OCI-LY7 (cell line): ENCODE data around the gene TAMALIN. TPM values are rescaled to one million over a fixed set of nuclear protein-coding genes. Genes with fewer than 3 reads are reported as not detected.

ENCODE experiments used
- BruUV-seq: library from RNA; stranded (reverse); fragments of 400-500 nt; replicated peaks from 2 replicates; lab custom pipeline; 2021; lab: Mats Ljungman, UMichigan
- CTCF ChIA-PET: fragments of 300-600 bp; sonication (Branson Sonifier 250); formaldehyde crosslinking; loops from one replicate; lab custom pipeline; 2022; ENCODE audit warnings: antibody characterized with exemption; ENCODE audit not compliant: unreplicated experiment; lab: Charles Lee
- POLR2A ChIA-PET: fragments of 300-600 bp; sonication (Branson Sonifier 250); formaldehyde crosslinking; loops from one replicate; lab custom pipeline; 2022; ENCODE audit warnings: antibody characterized with exemption; lab: Charles Lee
- DNase-seq: peaks from one replicate; pipeline ENCODE4 v3.0.0-alpha.2; 2015; ENCODE audit warnings: low spot score
- H2AFZ ChIP-seq: fragments of 200-600 bp; sonication (generic), shearing (Covaris generic); 2 replicates; pipeline ENCODE4 v1.6.1; 2014; ENCODE audit warnings: mild to moderate bottlenecking, antibody characterized with exemption, low read length, moderate library complexity
- H3K27ac ChIP-seq: fragments of 200-600 bp; sonication (generic); 2 replicates; pipeline ENCODE4 v1.5.1; 2014; ENCODE audit warnings: mixed run types, low read depth, mild to moderate bottlenecking, moderate library complexity, low read length, inconsistent platforms; ENCODE audit not compliant: poor library complexity, severe bottlenecking
- H3K36me3 ChIP-seq: fragments of 200-600 bp; sonication (generic); 2 replicates; pipeline ENCODE4 v1.6.1; 2014; ENCODE audit warnings: mild to moderate bottlenecking, antibody characterized with exemption, low read length, moderate library complexity, mixed read lengths; ENCODE audit not compliant: insufficient read depth
- H3K4me1 ChIP-seq: fragments of 200-600 bp; sonication (generic); 2 replicates; pipeline ENCODE4 v1.5.1; 2014; ENCODE audit warnings: mild to moderate bottlenecking, low read length; ENCODE audit not compliant: insufficient read depth, poor library complexity, severe bottlenecking
- H3K4me2 ChIP-seq: fragments of 200-600 bp; sonication (generic); 2 replicates; pipeline ENCODE4 v1.6.1; 2014; ENCODE audit warnings: mild to moderate bottlenecking, low read length
- H3K4me3 ChIP-seq: fragments of 200-600 bp; sonication (generic); 2 replicates; pipeline ENCODE4 v1.5.1; 2014; ENCODE audit warnings: mild to moderate bottlenecking, low read depth, low read length; ENCODE audit not compliant: poor library complexity, severe bottlenecking
- H3K79me2 ChIP-seq: fragments of 200-600 bp; sonication (generic); 2 replicates; pipeline ENCODE4 v1.6.1; 2016; ENCODE audit warnings: low read depth, mild to moderate bottlenecking, low read length, moderate library complexity, mixed read lengths; ENCODE audit not compliant: insufficient read depth
- H3K9me2 ChIP-seq: fragments of 200-600 bp; sonication (generic); 2 replicates; pipeline ENCODE4 v1.6.1; 2016; ENCODE audit warnings: mild to moderate bottlenecking, low read length, mixed read lengths; ENCODE audit not compliant: insufficient read depth
- H3K9me3 ChIP-seq: fragments of 200-600 bp; sonication (generic); 2 replicates; pipeline ENCODE4 v1.6.1; 2014; ENCODE audit warnings: mild to moderate bottlenecking, mixed run types, low read length, mixed read lengths
- H4K20me1 ChIP-seq: fragments of 200-600 bp; sonication (generic); 2 replicates; pipeline ENCODE4 v1.6.1; 2014; ENCODE audit warnings: mild to moderate bottlenecking, antibody characterized with exemption, low read length, moderate library complexity, mixed read lengths; ENCODE audit not compliant: insufficient read depth
- EZH2phosphoT487 ChIP-seq: fragments of 200-600 bp; sonication (generic); IDR thresholded peaks from 2 replicates; pipeline ENCODE4 v1.6.1; 2018; ENCODE audit warnings: low read depth, borderline replicate concordance, mild to moderate bottlenecking, mixed run types, antibody characterized with exemption, low read length, moderate library complexity, mixed read lengths
- intact Hi-C: fragments of 100-400 bp; cut with micrococcal nuclease; formaldehyde crosslinking; loops from one replicate; pipeline ENCODE4 v1.10.0; 2022; ENCODE audit not compliant: unreplicated experiment
- total RNA-seq, 2 experiments: library from RNA; depleted of rRNA in 1 of 2; stranded (reverse); fragments of >200 nt in 1 of 2; shearing (Covaris generic) in 1 of 2; gene quantifications; 2 replicates each; pipeline ENCODE4 v1.2.3, GENCODE V29; 2014 to 2022
- TF ChIP-seq, protein P1 (sequence below): fragments of 200-600 bp; sonication (generic); conservative IDR thresholded peaks from 2 replicates; pipeline ENCODE4 v1.5.1; 2014; ENCODE audit warnings: mild to moderate bottlenecking, antibody characterized with exemption, low read length, moderate library complexity, mixed read lengths

TAMALIN gene
- total RNA-seq, 2 experiments from 2014 or later: 0.66 to 1.3 TPM

DNA sequence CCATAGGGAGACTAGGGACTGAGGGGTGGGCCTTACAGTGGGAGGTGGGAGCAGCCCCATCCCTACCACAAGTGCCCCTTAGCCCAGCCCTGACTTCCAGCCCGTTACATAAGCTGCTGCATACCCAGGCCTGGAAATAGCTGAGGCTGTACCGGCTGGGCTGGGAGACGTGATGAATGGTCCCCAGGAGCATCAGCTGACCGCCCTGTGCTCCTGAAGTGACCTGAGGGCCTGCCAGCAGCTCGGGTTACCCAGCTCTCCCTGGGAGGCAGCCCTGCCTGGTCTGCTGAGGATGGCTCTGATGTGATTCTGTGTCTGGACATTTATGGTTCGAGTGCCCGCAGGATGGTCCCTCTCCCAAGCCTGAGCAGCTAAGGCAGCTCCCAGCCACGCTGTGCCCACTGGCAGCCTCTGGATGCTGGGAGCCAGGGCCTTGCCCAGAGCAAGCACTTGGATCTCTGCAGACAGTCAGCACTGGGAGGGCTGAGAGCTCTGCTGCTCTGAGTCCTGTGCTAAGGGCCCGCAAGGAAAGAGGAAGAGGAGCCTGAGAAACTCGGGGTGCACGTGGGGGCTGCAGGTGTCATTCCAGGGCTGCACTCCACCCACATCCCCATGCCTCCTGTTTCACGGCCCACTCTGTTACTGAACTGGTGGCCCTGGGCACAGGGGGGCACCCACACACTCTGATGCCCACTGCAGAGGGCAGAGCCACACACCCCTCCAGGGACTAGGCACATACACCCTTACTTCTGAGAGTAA is 20.5 kb downstream of the TAMALIN start:
- Histone ChIP-seq H3K9me2 (no peaks in the 10 kb centered on the region), H4K20me1 (no peaks in the 10 kb centered on the region), H2AFZ (no peak overlapping the region; the same call in 1 of the 2 replicates), H3K4me2 (peak overlapping the region; percentile 19; the same call in 1 of the 2 replicates), H3K36me3 (no peaks in the 10 kb centered on the region), H3K9me3 (no peaks in the 10 kb centered on the region), H3K79me2 (no peaks in the 10 kb centered on the region), H3K4me3 (no peak overlapping the region), H3K4me1 (peaks cover 58% of the 10 kb centered on the region), H3K27ac (no peak overlapping the region)
- ChIA-PET CTCF (interaction anchor here (0.9 to 3.6 kb wide), 4 partner anchors 41 to 91 kb away, joined by 3 to 50 read pairs (median 4); no protein-coding TSS in a partner anchor), POLR2A (interaction anchor here (0.7 to 4.1 kb wide), 4 partner anchors 44 to 1286 kb away, joined by 3 to 33 read pairs (median 20); partner anchors contain the start of gene ATG101)
- BruUV-seq: no TSS peak
- TF ChIP-seq, protein P1, sequence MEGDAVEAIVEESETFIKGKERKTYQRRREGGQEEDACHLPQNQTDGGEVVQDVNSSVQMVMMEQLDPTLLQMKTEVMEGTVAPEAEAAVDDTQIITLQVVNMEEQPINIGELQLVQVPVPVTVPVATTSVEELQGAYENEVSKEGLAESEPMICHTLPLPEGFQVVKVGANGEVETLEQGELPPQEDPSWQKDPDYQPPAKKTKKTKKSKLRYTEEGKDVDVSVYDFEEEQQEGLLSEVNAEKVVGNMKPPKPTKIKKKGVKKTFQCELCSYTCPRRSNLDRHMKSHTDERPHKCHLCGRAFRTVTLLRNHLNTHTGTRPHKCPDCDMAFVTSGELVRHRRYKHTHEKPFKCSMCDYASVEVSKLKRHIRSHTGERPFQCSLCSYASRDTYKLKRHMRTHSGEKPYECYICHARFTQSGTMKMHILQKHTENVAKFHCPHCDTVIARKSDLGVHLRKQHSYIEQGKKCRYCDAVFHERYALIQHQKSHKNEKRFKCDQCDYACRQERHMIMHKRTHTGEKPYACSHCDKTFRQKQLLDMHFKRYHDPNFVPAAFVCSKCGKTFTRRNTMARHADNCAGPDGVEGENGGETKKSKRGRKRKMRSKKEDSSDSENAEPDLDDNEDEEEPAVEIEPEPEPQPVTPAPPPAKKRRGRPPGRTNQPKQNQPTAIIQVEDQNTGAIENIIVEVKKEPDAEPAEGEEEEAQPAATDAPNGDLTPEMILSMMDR: no peak
- TF ChIP-seq EZH2phosphoT487: no peak
- peak; percentile 30 for DNase-seq
- intact Hi-C loops: no loop called here

GRCh38 chr12:52029685-52030084 is 22.9 kb downstream of the TAMALIN start:
- intact Hi-C loops: no loop called here
- ChIA-PET POLR2A (interaction anchor here (0.5 to 1.3 kb wide), 3 partner anchors 54 to 976 kb away, joined by 3 to 4 read pairs (median 3); partner anchors contain the start of gene EIF4B), CTCF (interaction anchor here (1.1 kb wide), 1 partner anchor 95 kb away, joined by 4 read pairs; no protein-coding TSS in a partner anchor)
- Histone ChIP-seq H4K20me1 (no peaks in the 10 kb centered on the region), H2AFZ (no peak overlapping the region), H3K27ac (no peak overlapping the region), H3K79me2 (no peaks in the 10 kb centered on the region), H3K4me3 (no peak overlapping the region), H3K4me2 (no peak overlapping the region), H3K9me2 (no peaks in the 10 kb centered on the region), H3K9me3 (no peaks in the 10 kb centered on the region), H3K36me3 (no peaks in the 10 kb centered on the region), H3K4me1 (peaks cover 60% of the 10 kb centered on the region)
- no peak for DNase-seq
- TF ChIP-seq, protein P1: no peak
- TF ChIP-seq EZH2phosphoT487: no peak
- BruUV-seq: no TSS peak
